Hematopoietic multipotent progenitor cell treated with erythropoietin and hydrocortisone succinate and interleukin-3 and kit ligand, for 8 days (in vitro differentiated cells): ENCODE measurements around the gene CLIP1.
A peak's percentile ranks its signal among the peaks of the same experiment; 100 is the strongest.
"Not testable (repeated sequence)": the region's sequence is repeated elsewhere in the genome, so short reads cannot be mapped to it uniquely, and the experiment has no call there.

Experiments used
- DNase-seq: peaks from one replicate; pipeline ENCODE4 v3.0.0-alpha.2; 2015

The CLIP1 gene

DNA sequence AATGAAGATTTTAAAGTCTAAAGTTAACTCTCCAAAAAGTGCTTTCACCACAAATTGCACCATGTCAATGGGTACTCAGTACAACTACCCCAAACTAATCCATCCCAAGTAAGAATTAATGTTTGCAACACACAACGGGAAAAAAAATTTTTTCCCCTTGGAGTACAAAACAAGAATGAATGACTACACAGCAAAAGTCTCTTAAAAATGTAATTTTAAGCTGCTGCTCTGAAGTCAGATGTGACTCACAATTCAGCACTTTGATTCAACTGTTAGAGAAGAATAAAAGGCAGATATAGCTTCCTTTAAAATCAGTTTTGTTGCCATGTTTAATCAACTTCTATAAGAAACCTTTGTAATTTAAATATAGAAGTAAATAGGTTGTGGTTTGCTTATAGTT, 113.7 kb downstream of the CLIP1 start:
- DNase-seq = no peak

DNA sequence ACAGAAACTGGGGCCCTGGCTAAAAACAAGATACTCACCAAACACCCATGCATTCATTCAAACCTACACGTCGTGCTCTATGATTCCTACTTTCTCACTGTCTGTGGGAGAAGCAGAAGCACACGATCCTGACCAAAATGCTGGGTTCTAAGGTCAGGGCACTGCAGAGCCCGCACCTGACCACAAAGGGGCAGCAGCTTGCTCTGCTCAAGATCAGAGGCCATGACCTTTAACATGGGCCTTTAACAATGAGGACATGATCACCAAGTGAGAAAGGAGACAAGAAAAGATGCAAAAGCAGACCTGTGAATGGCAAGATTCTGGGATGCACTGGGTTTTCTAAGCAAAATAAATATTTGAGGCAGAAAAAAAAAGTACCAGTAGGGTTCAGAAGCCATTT, 116.1 kb downstream of the CLIP1 start:
- peak; percentile 18 for DNase-seq

DNA sequence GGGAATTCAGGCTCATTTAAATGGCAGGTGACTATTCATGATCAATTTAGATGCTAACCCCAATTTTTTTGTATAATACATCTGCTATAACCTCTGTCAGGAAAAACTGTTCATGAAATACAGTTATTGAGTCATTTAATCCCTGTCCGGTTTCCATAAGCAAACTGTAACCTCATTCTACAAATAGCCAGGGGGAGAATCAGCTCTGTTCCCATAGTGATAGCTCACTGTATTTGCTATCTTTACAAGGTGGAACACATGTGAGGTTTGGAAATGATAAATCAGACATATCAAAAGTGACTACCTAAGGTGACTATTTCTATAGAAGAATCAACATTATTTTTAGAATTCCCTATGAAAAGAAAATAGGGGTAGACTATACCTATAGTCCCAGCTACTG, 117.5 kb downstream of the CLIP1 start:
- DNase-seq = no peak

DNA sequence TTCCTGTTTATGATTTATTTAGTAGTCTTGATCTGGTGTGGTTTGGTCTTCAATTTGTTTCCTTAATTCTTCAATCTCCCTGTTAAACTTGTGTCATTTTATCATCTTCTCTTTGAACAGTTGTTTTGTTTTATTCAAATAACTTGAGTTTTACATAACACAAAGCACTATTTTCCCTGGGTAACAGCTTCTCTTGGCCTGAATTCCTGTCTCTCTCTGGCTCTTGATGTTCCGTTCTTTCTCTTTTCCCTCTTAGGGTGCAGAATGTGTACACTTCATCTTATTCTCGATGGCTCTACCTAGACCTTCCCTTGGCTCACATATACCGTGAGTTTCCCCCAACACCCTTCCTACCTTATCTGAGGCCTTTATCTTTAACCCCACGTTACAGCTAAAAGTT, 119.4 kb downstream of the CLIP1 start:
- no peak for DNase-seq

DNA sequence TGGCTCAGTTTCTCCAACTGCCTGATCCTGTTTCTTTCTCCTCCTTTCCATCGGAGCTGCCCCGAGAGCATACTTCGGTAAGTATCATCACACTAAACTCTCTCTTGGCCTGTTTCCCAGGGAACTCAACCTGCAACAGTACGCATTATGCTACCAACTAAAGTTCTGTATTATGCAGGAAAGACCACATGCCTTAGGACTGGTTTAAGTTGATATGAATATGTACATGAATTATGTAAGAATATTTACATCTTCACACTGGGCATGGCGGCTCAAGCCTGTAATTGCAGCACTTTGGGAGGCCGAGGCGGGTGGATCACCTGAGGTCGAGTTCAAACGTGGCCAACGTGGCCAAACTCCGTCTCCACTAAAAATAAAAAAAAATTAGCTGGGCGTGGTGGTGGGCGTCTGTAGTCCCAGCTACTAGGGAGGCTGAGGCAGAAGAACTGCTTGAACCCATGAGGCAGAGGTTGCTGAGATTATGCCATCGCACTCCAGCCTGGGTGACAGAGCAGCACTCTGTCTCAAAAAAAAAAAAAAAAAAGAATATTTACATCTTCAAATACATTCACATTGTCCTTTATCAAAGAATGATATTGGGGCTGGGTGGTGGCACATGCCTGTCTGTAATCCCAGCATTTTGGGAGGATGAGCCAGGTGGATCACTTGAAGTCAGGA, 124.3 kb downstream of the CLIP1 start:
- DNase-seq = no peak

DNA sequence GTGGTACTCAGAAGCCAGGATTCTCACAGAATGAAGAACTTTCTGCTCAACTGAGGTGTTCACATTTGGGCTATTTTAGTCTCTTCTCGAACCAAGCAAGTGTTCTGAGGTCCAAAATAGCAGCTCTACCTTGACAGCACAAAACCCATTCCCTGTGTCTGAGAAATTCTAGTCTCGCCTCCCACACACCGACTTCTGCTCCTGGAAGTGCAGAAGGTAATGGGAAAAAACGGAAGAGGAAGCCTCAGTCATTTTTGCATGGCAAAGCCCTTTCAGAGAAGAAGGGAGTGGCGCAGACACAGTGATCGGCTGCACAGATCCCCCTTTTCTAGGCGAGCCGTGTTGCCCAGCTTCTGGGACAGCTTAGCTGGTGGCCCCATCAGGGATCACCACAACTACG, 125.0 kb downstream of the CLIP1 start:
- no peak for DNase-seq

DNA sequence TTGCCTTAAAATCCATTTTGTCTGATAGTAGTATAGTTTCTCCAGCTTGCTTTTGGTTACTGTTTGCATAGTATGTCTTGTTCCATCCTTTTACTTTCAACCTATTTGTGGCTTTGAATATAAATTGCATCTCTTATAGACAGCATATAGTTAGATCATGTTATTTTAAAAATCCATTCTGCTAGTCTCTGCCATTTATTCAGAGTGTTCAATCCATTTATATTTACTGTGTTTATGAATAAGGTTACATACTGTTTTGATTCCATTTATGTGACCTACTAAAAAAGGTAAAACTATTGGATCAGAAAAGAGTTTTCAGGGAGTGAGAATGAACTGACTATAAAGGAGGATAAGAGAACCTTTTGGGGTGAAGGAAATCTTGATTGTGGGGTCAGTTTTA, 126.6 kb downstream of the CLIP1 start:
- no peak for DNase-seq

DNA sequence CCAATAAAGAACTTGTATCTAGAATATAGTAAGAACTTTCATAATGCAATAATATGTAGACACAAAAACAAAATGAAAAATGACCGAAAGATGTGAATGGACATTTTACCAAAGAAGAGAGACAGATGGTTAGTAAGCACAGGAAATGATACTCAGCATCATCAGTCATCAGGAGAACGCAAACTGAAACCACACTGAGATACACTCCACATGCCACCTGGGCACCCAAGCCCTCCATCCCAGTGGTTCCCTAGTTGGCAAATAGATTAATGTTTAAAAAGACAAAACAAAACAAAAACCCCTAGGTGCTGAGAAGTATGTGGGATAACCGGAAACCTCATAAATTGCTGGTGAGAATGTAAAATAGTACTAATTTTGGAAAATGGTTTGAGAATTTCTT, 129.4 kb downstream of the CLIP1 start:
- no peak for DNase-seq

DNA sequence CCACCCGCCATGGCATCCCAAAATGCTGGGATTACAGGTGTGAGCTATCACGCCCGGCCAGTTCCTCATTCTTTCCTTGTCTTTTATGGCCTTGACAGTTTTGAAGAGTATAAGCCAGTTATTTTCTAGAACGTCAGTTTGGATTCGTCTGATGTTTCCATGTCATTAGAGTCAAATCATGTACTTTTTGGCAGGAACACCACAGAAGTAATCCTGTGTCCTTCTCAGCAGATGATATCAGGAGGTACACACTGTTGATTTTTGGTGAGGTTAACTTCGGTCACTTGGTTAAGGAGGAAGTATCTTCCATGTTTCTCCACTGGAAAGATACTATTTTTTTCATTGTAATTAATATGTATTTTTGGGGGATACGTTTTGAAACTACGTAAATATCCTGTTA, 131.0 kb downstream of the CLIP1 start:
- DNase-seq = no peak

DNA sequence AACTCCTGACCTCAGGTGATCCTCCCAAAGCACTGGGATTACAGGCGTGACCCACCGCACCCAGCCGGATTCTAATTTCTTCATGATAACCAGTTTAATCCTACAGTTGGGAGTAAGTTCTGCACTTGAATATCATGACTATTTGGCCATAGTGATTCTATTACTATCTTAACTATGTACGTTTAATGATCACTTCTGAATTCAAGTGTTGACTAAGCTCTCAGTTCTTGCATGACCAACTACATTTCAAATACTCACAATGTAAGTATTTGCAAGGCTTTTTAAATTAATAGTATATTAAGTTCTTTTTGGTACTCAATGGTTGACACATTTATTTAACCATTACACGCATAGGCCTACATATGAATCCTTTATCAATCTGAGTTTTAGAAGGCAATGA, 138.8 kb downstream of the CLIP1 start:
- DNase-seq = no peak

DNA sequence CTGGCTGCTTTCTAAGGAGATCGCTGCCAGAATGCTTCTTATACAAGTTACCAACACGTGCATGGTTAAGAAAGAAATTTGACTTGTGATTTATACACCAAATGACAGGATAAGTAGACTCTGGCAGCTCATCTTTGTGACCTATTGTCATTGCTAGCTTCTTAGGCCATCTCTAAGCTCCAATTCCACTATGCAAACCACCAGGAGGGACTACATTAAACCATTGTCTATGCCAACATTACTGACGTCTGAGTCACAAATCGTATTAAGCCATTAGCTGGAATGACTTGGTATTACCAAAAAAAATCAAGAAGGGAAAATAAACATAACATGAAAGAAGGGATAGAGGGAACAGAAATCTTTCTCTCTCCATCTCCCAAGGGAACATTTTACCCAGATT, 140.4 kb downstream of the CLIP1 start:
- no peak for DNase-seq

DNA sequence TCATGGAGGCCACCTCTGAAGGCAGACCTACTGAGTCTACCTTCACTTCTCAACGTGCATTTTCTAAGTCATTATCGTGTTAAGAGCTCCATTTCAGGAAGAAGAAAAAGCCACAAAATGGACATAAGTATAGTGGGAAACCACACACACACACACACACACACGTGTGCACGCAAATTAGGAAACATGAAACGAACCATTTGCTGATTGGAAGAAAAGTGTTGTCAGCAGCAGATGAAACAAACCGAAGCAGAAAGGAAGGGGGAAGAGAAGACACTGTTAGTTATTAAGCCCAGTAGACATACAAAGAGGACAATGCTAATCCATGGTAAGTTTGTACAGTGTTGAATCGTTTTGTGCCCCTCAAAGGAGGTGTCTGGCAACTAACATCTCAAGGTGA, 146.2 kb downstream of the CLIP1 start:
- DNase-seq = no peak

DNA sequence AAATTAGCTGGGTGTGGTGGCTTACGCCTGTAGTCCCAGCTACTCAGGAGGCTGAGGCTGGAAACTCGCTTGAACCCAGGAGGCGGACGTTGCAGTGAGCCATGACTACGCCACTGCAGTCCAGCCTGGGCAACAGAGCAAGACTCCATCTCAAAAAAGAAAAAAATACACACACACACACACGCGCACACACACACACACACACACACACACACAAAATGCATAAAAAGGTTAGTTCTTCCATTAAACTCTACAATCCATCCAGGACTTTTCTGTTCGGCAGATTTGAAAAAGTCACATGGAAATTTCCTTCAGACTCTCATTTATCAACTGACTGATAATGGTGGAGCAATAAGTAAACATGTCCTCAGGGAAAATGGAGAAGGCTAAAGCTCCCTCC, 147.0 kb downstream of the CLIP1 start:
- no peak for DNase-seq

DNA sequence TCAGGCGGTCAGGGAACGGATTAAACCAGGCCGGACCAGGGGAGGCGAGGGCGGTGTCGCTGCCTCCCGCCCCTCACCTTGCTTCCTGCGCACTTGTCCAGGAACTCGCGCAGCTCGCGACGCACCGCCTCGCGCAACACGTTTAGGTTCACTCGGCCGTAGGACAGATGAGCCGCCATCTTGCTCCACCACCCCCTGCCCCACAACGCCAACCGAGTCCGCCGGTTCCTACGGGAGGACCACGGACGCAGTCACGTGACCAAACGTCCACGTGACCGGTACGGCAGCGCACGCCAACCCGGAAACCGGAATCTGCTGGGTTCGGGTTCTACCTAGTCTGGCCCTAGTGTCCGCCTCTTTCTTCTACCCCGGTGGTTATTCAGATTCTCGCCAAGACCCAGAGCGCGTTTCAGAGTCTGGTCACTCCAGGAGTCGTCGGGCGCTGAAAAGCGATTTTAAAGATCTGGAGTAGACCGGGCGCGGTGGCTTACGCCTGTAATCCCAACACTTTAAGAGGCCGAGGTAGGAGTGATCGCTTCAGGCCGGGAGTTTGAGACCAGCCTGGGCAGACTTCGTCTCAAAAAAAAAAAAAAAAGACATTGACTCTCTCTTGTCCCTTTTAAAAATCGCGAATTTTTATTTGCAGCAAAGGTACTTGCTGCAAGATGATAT, 156.1 kb downstream of the CLIP1 start, which contains the start of gene VPS33A:
VPS33A (minus strand) TSS at position 265 of the 672 bp plus-strand sequence; CDS start at position 179, 86 bp downstream.
- peak; percentile 95 for DNase-seq

DNA sequence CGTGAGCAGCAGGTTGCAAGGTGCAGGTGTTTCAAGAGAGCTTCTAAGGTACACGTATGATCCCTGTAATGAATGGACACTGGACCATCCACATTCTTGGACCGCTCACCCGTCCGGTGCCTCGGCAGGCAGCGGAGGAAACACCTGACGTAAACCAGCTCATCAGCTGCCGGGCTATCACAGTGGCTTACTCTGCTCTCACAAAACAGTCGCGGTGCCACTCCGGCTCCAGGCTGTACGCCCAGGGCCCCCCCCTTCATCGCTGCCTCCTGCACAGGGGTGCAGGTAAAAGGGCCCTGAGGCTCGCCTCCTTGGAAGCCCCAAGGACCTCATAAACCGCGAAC, 156.6 kb downstream of the CLIP1 start:
- DNase-seq = no peak

DNA sequence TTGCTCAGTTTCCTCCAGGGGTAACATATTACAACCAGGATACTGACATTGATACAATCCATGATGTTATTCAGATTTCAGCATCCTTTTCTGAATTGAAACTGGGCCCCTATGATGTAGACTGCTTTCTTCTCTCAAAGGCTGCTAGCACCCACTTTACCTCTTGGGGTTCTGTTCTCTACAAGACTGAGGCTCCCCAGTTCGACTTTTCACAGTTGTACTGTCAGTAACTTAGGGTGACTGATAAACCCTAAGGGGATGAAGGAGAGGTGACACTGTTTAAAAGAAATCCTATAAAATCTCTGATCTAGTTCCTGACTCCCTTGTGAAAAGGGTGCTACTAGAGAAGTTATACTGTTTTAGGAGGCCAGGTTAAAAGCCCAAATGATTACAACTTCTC, 157.0 kb downstream of the CLIP1 start:
- DNase-seq = peak; percentile 44

DNA sequence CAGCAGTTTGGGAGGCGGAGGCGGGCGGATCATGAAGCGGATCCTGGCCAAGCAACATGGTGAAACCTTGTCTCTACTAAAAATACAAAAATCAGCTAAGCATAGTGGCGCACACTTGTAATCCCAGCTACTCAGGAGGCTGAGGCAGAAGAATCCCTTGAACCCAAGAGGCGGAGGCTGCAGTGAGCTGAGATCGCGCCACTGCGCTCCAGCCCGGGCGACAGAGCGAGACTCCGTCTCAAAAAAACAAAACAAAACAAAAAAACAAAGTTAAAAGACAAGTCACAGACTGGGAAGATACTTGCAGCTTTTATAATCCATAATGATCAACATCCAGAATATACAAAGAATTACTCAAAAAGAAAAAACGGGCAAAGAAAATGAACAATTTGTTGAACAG, 161.7 kb downstream of the CLIP1 start:
- not testable (repeated sequence) for DNase-seq

DNA sequence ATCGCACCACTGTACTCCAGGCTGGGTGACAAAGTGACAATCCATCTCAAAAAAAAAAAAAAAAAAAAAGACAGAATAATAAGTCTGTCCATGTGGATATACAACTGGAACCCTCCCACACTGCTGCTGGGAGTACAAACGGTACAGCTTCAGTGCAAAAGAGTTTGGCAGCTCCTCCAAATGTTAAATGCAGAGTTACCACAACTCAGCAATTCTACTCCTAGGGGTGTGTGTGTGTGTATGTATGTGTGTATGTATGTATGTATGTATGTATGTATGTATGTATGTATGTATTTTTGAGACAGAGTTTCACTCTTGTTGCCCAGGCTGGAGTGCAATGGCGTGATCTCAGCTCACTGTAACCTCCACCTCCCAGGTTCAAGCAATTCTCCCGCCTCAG, 163.5 kb downstream of the CLIP1 start:
- DNase-seq = not testable (repeated sequence)

DNA sequence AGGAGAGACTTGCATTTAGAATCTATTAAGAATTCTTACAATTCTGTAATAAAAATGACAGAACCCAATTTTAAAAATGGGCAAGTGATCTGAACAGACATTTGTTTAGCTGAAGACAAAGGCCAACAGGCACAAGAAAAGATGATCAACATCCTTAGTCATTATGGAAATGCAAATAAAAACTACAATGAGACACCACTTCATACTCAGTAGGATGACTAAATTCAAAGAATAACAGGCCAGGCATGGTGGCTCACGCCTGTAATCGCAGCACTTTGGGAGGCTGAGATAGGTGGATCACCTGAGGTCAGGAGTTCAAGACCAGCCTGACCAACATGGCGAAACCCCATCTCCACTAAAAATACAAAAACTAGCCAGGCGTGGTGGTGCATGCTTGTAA, 164.0 kb downstream of the CLIP1 start:
- not testable (repeated sequence) for DNase-seq

DNA sequence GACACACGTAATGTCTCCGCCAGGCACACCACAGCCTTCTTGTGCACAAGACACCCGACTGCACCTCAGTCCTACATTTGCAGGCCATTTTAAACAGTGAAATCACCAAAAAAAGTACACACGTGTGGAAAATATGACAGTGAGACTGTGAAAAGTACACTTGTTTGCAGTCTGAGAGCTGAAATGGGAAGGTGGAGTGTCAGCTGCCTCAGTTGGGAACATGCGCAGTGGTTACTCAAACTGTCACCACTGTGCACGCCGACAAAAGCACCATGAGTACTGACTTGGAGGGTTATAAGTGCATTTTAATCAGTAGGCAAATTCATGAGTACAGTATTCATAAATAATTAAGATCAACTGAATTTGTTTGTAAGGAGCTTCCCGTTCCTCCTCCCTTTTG, 171.9 kb downstream of the CLIP1 start:
- no peak for DNase-seq

DNA sequence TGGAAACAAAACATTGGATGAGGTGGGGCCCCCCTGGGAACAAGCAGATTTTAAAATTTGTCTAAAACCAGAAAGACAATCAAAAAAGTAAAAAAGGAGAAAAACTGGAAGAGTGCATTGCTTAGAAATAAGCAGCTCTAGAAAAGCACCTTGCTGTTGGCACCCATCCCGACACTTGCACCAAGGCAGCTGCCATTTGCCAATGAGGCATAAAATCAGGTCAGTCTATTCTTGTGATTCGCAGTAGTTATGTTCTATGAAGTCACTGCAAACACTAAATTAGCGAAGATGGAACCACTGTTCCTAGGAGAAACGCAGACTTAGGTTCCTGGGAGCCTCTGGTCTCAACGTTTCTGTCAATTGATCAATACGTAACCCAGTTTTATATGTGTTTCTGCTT, 172.4 kb downstream of the CLIP1 start:
- no peak for DNase-seq

DNA sequence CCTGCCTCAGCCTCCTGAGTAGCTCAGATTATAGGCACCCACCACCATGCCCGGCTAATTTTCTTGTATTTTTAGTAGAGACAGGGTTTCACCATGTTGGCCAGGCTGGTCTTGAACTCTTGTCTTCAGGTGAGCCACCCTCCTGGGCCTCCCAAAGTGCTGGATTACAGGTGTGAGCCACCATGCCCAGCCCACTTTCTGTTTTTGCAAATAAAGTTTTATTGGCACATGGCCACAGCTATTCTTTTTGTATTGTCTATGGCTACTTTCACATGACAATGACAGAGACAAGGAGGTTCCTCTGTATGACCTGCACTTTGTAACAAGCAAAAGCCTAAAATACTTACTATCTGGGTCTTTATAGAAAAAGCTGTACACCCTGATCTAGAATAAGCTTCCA, 176.9 kb downstream of the CLIP1 start:
- DNase-seq = no peak

DNA sequence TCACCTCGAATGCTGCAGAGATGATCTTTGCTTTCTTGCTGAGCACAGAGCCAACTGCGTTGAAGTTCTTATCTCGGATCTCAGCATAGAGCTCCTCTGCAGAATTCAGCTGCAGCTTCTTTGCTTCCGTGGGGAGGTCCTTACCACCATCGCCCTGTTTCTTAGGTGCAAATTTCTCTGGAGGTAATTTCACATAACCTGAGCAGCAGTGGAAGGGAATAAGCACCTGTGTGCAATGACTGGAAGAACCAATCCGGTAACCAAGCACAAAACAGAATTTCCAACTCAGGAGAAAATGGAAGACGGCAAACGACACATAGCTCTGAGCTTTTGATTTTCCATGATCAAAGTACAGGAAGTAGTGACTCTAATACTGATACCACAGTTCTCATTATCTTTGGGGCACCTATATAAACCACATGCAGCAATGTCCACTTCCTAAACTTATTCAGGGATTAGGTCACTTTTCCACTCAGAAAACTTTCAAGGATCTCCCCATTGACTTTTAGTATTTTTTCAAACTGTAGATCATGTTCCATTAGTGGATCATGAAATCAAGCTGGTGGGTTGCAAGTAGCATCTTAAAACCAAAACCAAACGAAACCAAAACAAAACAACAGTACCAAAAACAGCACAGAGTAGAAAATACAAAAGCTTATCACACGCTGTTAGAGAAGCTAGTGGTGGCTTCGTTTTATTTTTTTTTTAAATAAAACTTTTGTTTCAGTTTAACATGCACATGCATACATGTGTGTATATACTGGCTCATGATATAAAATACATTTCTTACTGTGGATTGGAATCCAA, 177.7 kb downstream of the CLIP1 start:
- DNase-seq = no peak

DNA sequence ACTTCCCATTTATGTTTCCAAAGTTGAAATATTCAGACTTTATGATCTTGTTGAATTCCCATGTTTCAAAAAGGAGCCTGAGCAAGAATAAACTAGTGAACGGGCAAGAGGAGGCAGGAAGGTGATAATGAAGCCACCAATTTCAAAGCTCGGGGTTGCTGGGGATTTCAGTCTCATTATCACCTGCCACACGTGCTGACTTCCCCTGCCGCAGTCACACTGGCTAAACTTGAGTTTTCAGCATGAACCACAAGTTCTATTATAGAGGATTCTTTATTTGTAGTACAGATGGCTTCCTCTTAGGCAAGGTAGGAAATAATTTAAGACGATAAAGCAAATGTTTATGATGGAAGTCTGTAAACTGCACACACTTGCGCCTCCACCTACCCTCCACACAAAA, 178.5 kb downstream of the CLIP1 start:
- DNase-seq = no peak
